Activated naive CD8-positive, alpha-beta T cell (primary cell): ENCODE data around the gene UBR2.
"Not testable (repeated sequence)": the region's sequence is repeated elsewhere in the genome, so short reads cannot be mapped to it uniquely, and the experiment has no call there.

Experiments
- H3K27ac Mint-ChIP-seq: one replicate; pipeline ENCODE4 v1.8.0; 2021; ENCODE audit warnings: mixed read lengths
- H3K27me3 Mint-ChIP-seq: one replicate; pipeline ENCODE4 v1.8.0; 2021; ENCODE audit warnings: mixed read lengths
- H3K36me3 Mint-ChIP-seq: one replicate; pipeline ENCODE4 v1.8.0; 2021; ENCODE audit warnings: mixed read lengths
- H3K4me1 Mint-ChIP-seq: one replicate; pipeline ENCODE4 v1.8.0; 2021; ENCODE audit warnings: low read depth, mixed read lengths
- H3K4me3 Mint-ChIP-seq: one replicate; pipeline ENCODE4 v1.8.0; 2021; ENCODE audit warnings: mild to moderate bottlenecking, mixed read lengths
- H3K9me3 Mint-ChIP-seq: one replicate; pipeline ENCODE4 v1.8.0; 2021; ENCODE audit warnings: low read depth, mixed read lengths

UBR2 gene

DNA sequence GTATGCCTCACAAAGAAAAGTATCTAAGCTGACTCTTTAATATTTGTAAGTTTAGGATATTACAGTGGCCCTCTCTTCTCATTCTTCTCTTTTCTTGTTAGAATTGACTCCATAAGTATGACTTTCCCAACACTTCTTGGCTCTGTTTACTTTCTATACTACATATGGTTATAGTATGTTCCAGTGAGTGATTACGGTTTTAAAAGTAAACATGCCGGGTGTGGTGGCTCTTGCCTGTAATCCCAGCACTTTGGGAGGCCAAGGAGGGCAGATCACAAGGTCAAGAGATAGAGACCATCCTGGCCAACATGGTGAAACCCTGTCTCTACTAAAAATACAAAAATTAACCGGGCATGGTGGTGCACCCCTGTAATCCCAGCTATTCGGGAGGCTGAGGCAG lies 3.4 kb downstream of the UBR2 start:
- Mint-ChIP-seq H3K27ac (peak overlapping the region; percentile 58), H3K36me3 (peaks cover 11% of the 10 kb centered on the region), H3K4me3 (peak overlapping the region; percentile 100), H3K4me1 (peaks cover 53% of the 10 kb centered on the region)
- H3K27me3 Mint-ChIP-seq, H3K9me3 Mint-ChIP-seq: not testable (repeated sequence)

DNA sequence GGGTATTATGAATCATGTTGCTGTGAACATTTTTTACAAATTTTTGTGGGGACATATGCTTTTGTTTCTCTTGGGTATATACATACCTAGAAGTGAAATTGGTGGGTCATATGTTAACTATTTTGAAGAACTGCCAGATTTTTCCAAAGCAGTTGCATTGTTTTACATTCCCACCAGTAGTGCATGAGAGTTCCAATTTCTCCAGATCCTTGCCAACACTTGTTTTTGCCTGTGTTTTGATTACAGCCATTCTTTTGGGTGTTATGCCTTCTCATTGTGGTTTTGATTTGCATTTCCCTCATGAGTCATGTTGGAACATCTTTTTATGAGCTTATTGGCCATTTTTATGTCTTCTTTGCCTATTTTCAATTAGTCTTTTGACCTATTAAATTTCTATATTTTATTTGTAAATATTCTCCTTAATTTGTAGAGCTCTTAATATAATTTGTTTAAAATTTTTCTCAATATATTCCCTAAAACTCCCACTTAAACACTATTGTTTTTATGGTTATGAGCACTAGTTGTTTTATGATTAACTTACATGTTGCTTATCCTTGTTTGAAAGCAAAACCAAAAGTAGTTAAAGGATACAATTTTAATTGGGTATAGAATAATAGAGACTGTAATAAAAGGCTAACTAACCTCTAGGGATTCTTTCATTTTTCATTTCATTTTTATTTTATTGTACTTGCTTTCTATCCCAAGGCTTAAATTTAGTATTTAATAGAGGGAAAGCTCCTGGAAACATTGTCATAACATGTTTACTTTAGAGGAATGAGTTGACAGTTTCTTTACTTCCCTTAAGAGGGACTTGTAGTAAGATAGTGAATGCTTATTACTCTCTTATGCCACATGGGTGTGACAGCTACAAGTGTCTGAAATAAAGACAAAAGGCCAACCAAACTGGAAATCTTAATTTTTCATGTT lies 5.5 kb downstream of the UBR2 start:
- H3K27me3 Mint-ChIP-seq, result no peaks in the 10 kb centered on the region
- H3K36me3 Mint-ChIP-seq, result peaks cover 16% of the 10 kb centered on the region
- H3K27ac Mint-ChIP-seq, result peak overlapping the region; percentile 95
- H3K4me1 Mint-ChIP-seq, result peaks cover 65% of the 10 kb centered on the region
- H3K9me3 Mint-ChIP-seq, result no peaks in the 10 kb centered on the region
- peak overlapping the region; percentile 65 for H3K4me3 Mint-ChIP-seq

DNA sequence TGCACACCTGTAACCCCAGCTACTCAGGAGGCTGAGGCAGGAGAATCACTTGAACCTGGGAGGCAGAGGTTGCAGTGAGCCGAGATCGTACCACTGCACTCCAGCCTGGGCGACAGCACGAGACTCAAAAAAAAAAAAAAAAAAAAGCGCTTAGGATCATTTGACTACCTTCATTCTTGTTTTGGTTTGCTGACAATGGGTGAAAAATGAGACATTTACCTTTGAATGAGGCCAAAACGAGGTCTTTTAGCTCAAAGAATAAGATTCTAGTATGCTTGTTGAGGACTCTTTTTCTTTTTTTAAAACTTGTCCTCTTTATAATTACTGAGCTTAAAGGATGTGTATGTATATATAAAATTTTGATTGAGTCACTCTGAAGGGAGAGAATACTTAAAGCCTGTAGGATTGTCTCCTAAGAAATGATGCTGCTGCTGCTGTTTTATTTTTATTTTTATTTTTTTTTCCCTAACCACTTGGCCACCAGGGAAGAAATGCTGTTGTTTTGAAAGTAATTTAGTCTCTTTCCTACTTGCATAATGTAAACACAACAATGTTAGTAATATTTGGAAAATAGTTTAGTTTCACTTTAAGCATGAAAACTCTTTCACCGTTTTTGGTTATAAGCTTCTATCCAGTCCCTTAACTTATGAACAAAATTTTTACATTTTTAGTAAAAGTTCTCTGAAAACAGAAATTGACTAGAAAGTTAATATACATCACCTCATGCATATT lies 7.9 kb downstream of the UBR2 start:
- Mint-ChIP-seq H3K27ac (peak overlapping the region; percentile 67), H3K4me1 (peaks cover 66% of the 10 kb centered on the region), H3K36me3 (peaks cover 12% of the 10 kb centered on the region), H3K9me3 (no peaks in the 10 kb centered on the region), H3K27me3 (no peaks in the 10 kb centered on the region), H3K4me3 (peak overlapping the region; percentile 46)

DNA sequence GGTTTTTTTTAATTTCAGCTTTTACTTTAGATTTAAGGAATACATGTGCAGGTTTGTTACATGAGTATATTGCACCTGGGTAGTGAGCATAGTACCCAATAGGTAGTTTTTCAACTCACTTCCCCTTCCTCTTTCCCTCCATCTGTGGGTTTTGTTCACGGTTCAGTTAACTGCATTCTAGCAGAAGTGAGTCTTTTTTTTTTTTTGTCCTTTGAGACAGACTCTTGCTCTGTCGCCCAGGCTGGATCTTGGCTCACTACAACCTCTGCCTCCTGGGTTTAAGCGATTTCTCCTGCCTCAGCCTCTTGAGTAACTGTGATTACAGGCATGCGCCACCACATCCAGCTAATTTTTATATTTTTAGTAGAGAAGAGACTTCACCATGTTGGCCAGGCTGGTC lies 8.7 kb downstream of the UBR2 start:
- Mint-ChIP-seq H3K27ac (peak overlapping the region; percentile 73), H3K27me3 (no peaks in the 10 kb centered on the region), H3K36me3 (peaks cover 9% of the 10 kb centered on the region), H3K4me1 (peaks cover 66% of the 10 kb centered on the region), H3K9me3 (no peaks in the 10 kb centered on the region), H3K4me3 (no peak overlapping the region)

DNA sequence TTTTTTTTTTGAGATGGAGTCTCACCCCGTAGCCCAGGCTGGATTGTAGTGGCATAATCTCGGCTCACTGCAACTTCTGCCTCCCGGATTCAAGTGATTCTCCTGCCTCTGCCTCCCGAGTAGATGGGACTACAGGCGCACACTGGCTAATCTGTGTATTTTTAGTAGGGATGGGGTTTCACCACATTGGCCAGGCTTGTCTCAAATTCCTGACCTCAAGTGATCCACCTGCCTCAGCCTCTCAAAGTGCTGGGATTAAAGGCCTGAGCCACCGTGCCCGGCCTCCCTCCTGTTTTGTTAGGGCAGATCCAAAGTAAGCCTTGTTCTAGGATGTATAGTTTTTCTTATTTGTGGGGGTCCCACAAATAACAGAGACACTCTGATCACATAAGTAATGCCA lies 12.7 kb downstream of the UBR2 start:
- not testable (repeated sequence) for H3K36me3 Mint-ChIP-seq, H3K27me3 Mint-ChIP-seq, H3K9me3 Mint-ChIP-seq, H3K27ac Mint-ChIP-seq, H3K4me3 Mint-ChIP-seq
- H3K4me1 Mint-ChIP-seq, result peaks cover 63% of the 10 kb centered on the region

DNA sequence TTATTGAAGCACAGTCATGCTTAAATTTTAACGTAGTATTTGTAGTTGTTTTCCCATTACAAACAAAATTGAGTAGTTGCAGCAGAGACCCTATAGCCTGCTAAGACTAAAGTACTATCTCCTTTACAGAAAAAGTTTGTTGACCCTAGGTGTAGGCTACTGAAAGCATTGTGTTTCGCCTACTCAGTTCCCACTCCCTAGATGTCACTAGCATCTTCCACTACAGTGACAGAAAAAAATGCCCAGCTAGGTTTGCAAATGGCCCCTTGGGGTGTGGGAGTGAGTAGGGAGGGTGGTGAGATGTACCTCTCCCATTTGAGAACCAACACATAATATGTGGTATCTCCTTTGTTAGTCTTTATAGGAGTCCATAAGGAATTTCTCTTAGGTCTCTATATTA lies 34.5 kb downstream of the UBR2 start:
- H3K4me3 Mint-ChIP-seq, result no peak overlapping the region
- H3K9me3 Mint-ChIP-seq, result no peaks in the 10 kb centered on the region
- H3K4me1 Mint-ChIP-seq, result peaks cover 11% of the 10 kb centered on the region
- H3K36me3 Mint-ChIP-seq, result peaks cover 26% of the 10 kb centered on the region
- no peaks in the 10 kb centered on the region for H3K27me3 Mint-ChIP-seq
- peak overlapping the region; percentile 34 for H3K27ac Mint-ChIP-seq

DNA sequence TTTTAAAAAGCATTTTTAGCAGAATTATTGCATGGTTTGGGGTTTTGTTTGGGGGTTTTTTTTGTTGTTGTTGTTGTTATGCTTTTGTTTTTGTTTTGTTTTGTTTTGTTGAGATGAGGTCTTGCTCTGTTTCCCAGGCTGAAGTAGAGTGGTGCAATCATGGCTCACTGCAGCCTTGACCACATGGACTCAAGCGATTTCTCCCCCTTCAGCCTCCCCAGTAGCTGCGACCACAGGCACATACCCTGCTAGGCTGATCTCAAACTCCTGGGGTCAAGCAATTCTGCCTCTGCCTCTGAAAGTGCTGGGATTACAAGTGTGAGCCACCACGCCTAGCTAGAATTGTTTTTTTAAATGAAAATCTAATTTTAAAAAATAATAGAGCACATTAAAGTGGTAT lies 35.7 kb downstream of the UBR2 start:
- Mint-ChIP-seq H3K27me3 (no peaks in the 10 kb centered on the region), H3K4me3 (no peak overlapping the region), H3K27ac (no peak overlapping the region), H3K4me1 (peaks cover 9% of the 10 kb centered on the region), H3K9me3 (no peaks in the 10 kb centered on the region), H3K36me3 (peaks cover 23% of the 10 kb centered on the region)

DNA sequence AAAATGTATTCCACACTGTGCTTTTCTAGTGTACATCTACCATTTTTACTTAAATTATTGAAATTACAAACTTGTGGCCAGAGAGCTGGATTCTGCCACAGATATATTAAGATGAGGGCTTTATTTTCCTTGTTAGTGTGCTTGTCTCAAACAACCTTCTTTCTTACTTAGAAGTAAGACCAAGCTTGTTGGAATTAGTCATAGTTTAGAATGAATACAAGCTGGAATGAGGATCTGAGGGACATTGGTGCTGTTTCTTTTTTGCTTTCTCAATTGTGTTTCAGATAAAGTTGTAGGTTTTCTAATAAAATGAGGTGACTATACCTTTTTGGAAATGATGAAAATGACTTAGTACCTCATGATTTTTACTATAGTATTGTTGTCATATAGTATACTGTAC lies 40.3 kb downstream of the UBR2 start:
- H3K4me3 Mint-ChIP-seq, result no peak overlapping the region
- H3K36me3 Mint-ChIP-seq, result peaks cover 9% of the 10 kb centered on the region
- no peak overlapping the region for H3K27ac Mint-ChIP-seq
- no peaks in the 10 kb centered on the region for H3K9me3 Mint-ChIP-seq
- peaks cover 4% of the 10 kb centered on the region for H3K4me1 Mint-ChIP-seq
- H3K27me3 Mint-ChIP-seq, result no peaks in the 10 kb centered on the region

DNA sequence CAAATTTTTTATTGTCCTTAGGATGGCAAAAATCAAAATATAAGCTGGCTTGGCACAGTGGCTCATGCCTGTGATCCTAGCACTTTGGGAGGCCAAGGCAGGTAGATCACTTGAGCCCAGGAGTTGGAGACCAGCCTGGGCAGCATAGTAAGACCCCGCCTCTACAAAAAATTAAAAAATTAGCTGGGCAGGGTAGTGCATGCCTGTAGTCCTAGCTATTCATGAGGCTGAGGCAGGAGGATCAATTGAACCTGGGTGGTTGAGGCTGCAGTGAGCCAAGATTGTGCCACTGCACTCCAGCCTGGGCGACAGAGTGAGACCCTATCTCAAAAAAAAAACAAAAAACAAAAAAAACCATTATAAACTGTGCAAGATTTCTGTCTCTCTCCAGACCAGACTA lies 40.9 kb downstream of the UBR2 start:
- not testable (repeated sequence) for H3K9me3 Mint-ChIP-seq, H3K4me3 Mint-ChIP-seq, H3K27ac Mint-ChIP-seq, H3K4me1 Mint-ChIP-seq, H3K27me3 Mint-ChIP-seq
- H3K36me3 Mint-ChIP-seq, result peaks cover 10% of the 10 kb centered on the region

DNA sequence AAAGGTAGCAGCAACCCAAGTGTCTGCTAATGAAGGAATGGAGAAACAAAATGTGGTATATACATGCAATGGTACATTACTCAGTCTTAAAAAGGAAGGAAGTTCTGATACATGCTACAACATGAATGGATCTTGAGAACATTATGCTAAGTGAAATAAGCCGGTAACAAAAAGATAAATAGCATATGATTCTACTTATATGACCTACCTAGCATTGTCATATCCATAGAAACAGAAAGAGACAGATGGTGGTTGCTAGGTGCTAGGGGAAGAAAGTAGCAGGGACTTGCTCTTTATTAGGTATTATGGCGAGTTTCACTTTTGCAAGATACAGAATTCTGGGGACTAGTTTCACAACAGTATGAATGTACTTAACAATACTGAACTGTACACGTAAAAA lies 46.6 kb downstream of the UBR2 start:
- H3K4me3 Mint-ChIP-seq, result no peak overlapping the region
- peaks cover 5% of the 10 kb centered on the region for H3K4me1 Mint-ChIP-seq
- H3K27me3 Mint-ChIP-seq, result no peaks in the 10 kb centered on the region
- H3K9me3 Mint-ChIP-seq, result no peaks in the 10 kb centered on the region
- H3K27ac Mint-ChIP-seq, result no peak overlapping the region
- H3K36me3 Mint-ChIP-seq, result peaks cover 10% of the 10 kb centered on the region

DNA sequence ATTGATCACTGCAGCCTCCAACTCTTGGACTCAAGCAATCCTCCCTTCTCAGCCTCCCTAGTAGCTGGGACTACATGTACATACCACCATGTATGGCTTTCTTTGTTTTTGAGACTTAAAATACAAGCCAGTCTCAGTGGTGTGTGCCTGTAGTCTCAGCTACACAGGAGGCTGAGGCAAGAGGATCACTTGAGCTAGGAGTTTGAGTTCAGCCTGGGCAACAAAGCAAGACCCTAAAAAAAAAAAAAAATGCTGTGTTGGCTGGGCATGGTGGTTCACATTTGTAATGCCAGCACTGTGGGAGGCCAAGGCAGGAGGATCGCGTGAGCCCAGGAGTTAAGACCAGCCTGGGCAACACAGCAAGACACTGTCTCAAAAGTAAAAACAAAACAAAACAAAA lies 51.7 kb downstream of the UBR2 start:
- H3K27ac Mint-ChIP-seq, result no peak overlapping the region
- H3K4me1 Mint-ChIP-seq, result peaks cover 2% of the 10 kb centered on the region
- no peaks in the 10 kb centered on the region for H3K9me3 Mint-ChIP-seq
- H3K36me3 Mint-ChIP-seq, result peaks cover 5% of the 10 kb centered on the region
- H3K27me3 Mint-ChIP-seq, result no peaks in the 10 kb centered on the region
- H3K4me3 Mint-ChIP-seq, result no peak overlapping the region

DNA sequence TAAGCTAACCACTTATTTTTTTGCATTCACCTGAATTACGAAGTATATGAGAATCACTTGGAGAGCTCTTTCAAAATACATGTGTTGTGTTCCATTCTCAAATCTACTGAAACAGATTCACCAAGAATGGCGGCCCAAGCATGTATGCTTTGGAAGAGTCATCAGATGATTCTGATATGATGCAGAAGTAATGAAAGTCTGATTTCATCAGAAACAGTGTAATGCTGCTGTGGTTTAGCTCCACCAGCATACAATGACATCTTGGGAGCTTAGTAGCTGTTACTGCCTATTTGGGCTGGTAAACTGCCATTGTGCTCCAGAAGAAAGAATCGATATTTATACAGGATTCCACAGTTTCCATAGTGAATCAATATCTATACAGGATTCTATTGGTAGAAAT lies 52.9 kb downstream of the UBR2 start:
- H3K4me1 Mint-ChIP-seq, result peaks cover 3% of the 10 kb centered on the region
- no peak overlapping the region for H3K27ac Mint-ChIP-seq
- H3K27me3 Mint-ChIP-seq, result no peaks in the 10 kb centered on the region
- peaks cover 4% of the 10 kb centered on the region for H3K36me3 Mint-ChIP-seq
- no peaks in the 10 kb centered on the region for H3K9me3 Mint-ChIP-seq
- no peak overlapping the region for H3K4me3 Mint-ChIP-seq

DNA sequence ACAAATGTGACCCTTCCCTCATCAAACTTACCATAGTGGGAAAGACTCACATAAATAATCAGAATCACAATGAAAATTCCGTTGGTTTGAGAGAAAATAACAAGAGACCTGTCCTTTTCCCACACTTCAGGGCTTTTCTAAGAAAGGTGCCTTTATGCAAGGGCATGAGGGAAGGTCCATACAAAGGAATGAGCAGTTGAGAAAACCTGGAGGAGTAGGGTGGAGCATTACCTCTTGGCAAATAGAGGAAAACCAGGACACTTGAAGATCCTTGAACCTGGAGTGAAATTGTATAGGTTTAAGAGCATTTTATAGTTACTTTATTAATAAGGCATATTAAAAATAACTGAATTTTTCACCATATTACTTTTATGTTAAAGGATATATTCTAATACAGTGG lies 54.3 kb downstream of the UBR2 start:
- Mint-ChIP-seq H3K9me3 (no peaks in the 10 kb centered on the region), H3K4me1 (peaks cover 5% of the 10 kb centered on the region), H3K36me3 (peaks cover 3% of the 10 kb centered on the region), H3K27me3 (no peaks in the 10 kb centered on the region), H3K27ac (no peak overlapping the region), H3K4me3 (no peak overlapping the region)

DNA sequence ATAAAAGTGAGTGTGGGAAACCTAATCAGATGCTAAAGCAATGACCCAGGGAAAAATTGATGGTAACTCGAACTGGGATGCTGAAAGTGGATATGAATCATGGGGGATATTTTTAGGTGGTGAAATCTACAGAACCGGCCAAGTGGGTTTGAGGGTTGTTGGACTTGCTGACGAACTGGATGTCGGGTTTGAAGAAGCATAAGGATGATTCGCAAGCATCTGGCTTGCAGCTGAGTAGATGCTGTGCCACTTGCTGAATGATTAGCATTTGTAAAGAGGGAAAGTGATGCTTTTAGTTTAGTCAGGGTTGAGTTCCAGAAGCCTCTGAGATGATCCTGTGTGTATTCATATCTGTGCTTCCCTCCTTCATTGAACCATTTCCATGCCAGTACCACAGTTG lies 54.9 kb downstream of the UBR2 start:
- H3K9me3 Mint-ChIP-seq, result no peaks in the 10 kb centered on the region
- H3K4me3 Mint-ChIP-seq, result no peak overlapping the region
- H3K36me3 Mint-ChIP-seq, result peaks cover 2% of the 10 kb centered on the region
- peaks cover 5% of the 10 kb centered on the region for H3K4me1 Mint-ChIP-seq
- no peak overlapping the region for H3K27ac Mint-ChIP-seq
- H3K27me3 Mint-ChIP-seq, result no peaks in the 10 kb centered on the region

DNA sequence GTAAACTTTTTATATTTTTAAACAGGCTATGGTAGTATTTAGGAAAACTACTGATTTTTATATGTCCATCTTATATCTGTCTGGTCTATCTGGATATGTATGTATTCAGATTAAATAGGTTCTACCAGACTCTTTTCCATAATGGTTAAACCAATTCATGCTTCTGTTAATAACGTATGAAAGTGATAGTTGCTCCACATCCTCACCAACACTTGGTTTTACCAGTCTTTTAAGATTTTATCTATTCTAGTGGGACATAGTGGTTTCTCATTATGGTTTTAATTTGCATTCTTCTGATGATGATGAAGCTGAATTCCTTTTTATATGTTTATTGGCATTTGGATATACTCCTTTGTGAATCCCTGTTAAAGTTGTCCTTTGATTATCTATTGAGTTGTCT lies 56.1 kb downstream of the UBR2 start:
- Mint-ChIP-seq H3K9me3 (no peaks in the 10 kb centered on the region), H3K4me3 (no peak overlapping the region), H3K36me3 (peaks cover 4% of the 10 kb centered on the region), H3K4me1 (peaks cover 5% of the 10 kb centered on the region), H3K27ac (peak overlapping the region; percentile 10), H3K27me3 (no peaks in the 10 kb centered on the region)
